Measurements from ENCODE around the gene AGL.

Gene AGL

GRCh38 chr1:99917214-99917613 lies 67.1 kb downstream of the AGL start:
- H3K9me2 ChIP-seq (replicated peaks; ENCODE audit: low read depth, low read length): no peaks in the 10 kb centered on the region
- no peaks in the 10 kb centered on the region for H3K9me3 ChIP-seq (ENCODE audit: insufficient read depth, low read depth, low read length)
- TF ChIP-seq CTCF (conservative IDR thresholded peaks at IDR 0.05; ENCODE audit: low read length) (no peak), EZH2phosphoT487 (IDR thresholded peaks at IDR 0.05; ENCODE audit: borderline replicate concordance) (no peak)
- H3K4me2 ChIP-seq (ENCODE audit: low read depth, low read length, poor library complexity, severe bottlenecking): no peak overlapping the region
- H3F3A ChIP-seq (ENCODE audit: low read depth): no peaks in the 10 kb centered on the region
- no peak overlapping the region for H3K9ac ChIP-seq (ENCODE audit: low read depth, low read length, poor library complexity, severe bottlenecking)
- no peaks in the 10 kb centered on the region for H3K79me2 ChIP-seq (ENCODE audit: insufficient read depth, low read length)
- no peaks in the 10 kb centered on the region for H3K27me3 ChIP-seq (ENCODE audit: insufficient read depth, low read length, poor library complexity, severe bottlenecking)
- peaks cover 38% of the 10 kb centered on the region; the same call in 1 of the 2 replicates for H3K36me3 ChIP-seq (ENCODE audit: insufficient read depth, low read length)
- H3K4me1 ChIP-seq (ENCODE audit: insufficient read depth, low read length, poor library complexity, severe bottlenecking): no peaks in the 10 kb centered on the region
- H3K4me3 ChIP-seq (ENCODE audit: low read length, poor library complexity, severe bottlenecking): no peak overlapping the region
- no peaks in the 10 kb centered on the region for H4K20me1 ChIP-seq (ENCODE audit: insufficient read depth, low read length, poor library complexity, severe bottlenecking)
- H2AFZ ChIP-seq (ENCODE audit: low read length): no peak overlapping the region

DNA sequence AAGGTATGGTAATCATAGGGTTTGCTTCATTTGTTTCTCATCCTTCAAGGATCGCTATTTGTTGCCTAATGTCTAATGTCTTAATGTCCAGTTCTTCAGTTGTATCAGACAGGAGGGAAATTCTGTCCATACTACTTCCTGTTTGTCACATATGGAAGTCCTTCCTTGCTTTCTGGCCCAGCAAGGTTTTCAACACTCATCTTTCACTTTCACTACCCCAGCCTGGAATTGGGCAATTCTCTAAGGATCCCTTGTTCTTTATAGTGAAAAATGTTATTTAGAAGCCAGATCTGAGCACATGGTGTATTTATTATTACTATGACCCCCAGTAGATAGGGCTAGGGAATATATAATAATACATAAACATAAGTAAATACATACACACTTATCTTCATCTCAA lies 69.1 kb downstream of the AGL start:
- no peak overlapping the region for H3K4me2 ChIP-seq (ENCODE audit: low read depth, low read length, poor library complexity, severe bottlenecking)

GRCh38 chr1:99934801-99935200 lies 84.6 kb downstream of the AGL start:
- no peaks in the 10 kb centered on the region for H3K4me1 ChIP-seq (ENCODE audit: insufficient read depth, low read length, poor library complexity, severe bottlenecking)
- H3K27me3 ChIP-seq (ENCODE audit: insufficient read depth, low read length, poor library complexity, severe bottlenecking): no peaks in the 10 kb centered on the region
- no peaks in the 10 kb centered on the region for H4K20me1 ChIP-seq (ENCODE audit: insufficient read depth, low read length, poor library complexity, severe bottlenecking)
- H3K4me3 ChIP-seq (ENCODE audit: low read length, poor library complexity, severe bottlenecking): no peak overlapping the region
- H3K4me2 ChIP-seq (ENCODE audit: low read depth, low read length, poor library complexity, severe bottlenecking): no peak overlapping the region
- no peaks in the 10 kb centered on the region for H3K79me2 ChIP-seq (ENCODE audit: insufficient read depth, low read length)
- no peaks in the 10 kb centered on the region for H3F3A ChIP-seq (ENCODE audit: low read depth)
- no peak overlapping the region for H2AFZ ChIP-seq (ENCODE audit: low read length)
- H3K9me2 ChIP-seq (replicated peaks; ENCODE audit: low read depth, low read length): no peaks in the 10 kb centered on the region
- TF ChIP-seq EZH2phosphoT487 (IDR thresholded peaks at IDR 0.05; ENCODE audit: borderline replicate concordance) (no peak), CTCF (conservative IDR thresholded peaks at IDR 0.05; ENCODE audit: low read length) (no peak)
- H3K9me3 ChIP-seq (ENCODE audit: insufficient read depth, low read depth, low read length): no peaks in the 10 kb centered on the region
- no peaks in the 10 kb centered on the region for H3K36me3 ChIP-seq (ENCODE audit: insufficient read depth, low read length)
- no peak overlapping the region for H3K9ac ChIP-seq (ENCODE audit: low read depth, low read length, poor library complexity, severe bottlenecking)

More for the DNA sequence above, 69.1 kb downstream of the AGL start:
- no peak for TF ChIP-seq CTCF (conservative IDR thresholded peaks at IDR 0.05; ENCODE audit: low read length)
- no peak for TF ChIP-seq EZH2phosphoT487 (IDR thresholded peaks at IDR 0.05; ENCODE audit: borderline replicate concordance)
- Histone ChIP-seq H4K20me1 (ENCODE audit: insufficient read depth, low read length, poor library complexity, severe bottlenecking) (no peaks in the 10 kb centered on the region), H2AFZ (ENCODE audit: low read length) (no peak overlapping the region), H3K9me3 (ENCODE audit: insufficient read depth, low read depth, low read length) (no peaks in the 10 kb centered on the region), H3K27me3 (ENCODE audit: insufficient read depth, low read length, poor library complexity, severe bottlenecking) (no peaks in the 10 kb centered on the region), H3F3A (ENCODE audit: low read depth) (no peaks in the 10 kb centered on the region), H3K36me3 (ENCODE audit: insufficient read depth, low read length) (peaks cover 28% of the 10 kb centered on the region; the same call in 1 of the 2 replicates), H3K9me2 (replicated peaks; ENCODE audit: low read depth, low read length) (no peaks in the 10 kb centered on the region), H3K79me2 (ENCODE audit: insufficient read depth, low read length) (no peaks in the 10 kb centered on the region), H3K9ac (ENCODE audit: low read depth, low read length, poor library complexity, severe bottlenecking) (no peak overlapping the region), H3K4me1 (ENCODE audit: insufficient read depth, low read length, poor library complexity, severe bottlenecking) (no peaks in the 10 kb centered on the region), H3K4me3 (ENCODE audit: low read length, poor library complexity, severe bottlenecking) (no peak overlapping the region)

All from Loucy (cell line).